Stimulated activated CD4-positive, alpha-beta T cell treated with anti-CD3 and anti-CD28 coated beads, Interleukin-12 subunit alpha, Interleukin-12 subunit beta, amount 100 ng/mL, for 4 hours (primary cell): ENCODE data around the gene MMP8.

Source experiments
- DNase-seq: peaks from one replicate; pipeline ENCODE4 v3.0.0-alpha.2; 2020

MMP8 gene

GRCh38 chr11:102719620-102720277 is 5.0 kb downstream of the MMP8 start:
- DNase-seq: no peak

- DNase-seq: no peak
Measured at GRCh38 chr11:102717280-102717679, 7.5 kb downstream of the MMP8 start.

GRCh38 chr11:102716527-102716926 is 8.2 kb downstream of the MMP8 start:
- DNase-seq: no peak

- DNase-seq: no peak
Measured at GRCh38 chr11:102712137-102712536, 12.6 kb downstream of the MMP8 start.

- DNase-seq: no peak
Measured at GRCh38 chr11:102709201-102709945, 15.4 kb downstream of the MMP8 start.

GRCh38 chr11:102708654-102709053 is 16.1 kb downstream of the MMP8 start:
- DNase-seq: no peak

- DNase-seq: no peak
Measured at GRCh38 chr11:102705626-102706025, 19.1 kb downstream of the MMP8 start, which contains the start of gene MMP27. MMP27 (minus strand) TSS chr11:102705769; CDS start chr11:102705714, 55 bp downstream.

- no peak for DNase-seq
Measured at GRCh38 chr11:102704841-102705240, 19.9 kb downstream of the MMP8 start.

- DNase-seq: no peak
Measured at GRCh38 chr11:102703826-102704493, 20.8 kb downstream of the MMP8 start.

GRCh38 chr11:102695201-102695600 is 29.6 kb downstream of the MMP8 start:
- DNase-seq: no peak

GRCh38 chr11:102685754-102686153 is 39.0 kb downstream of the MMP8 start:
- no peak for DNase-seq

- DNase-seq: no peak
Measured at GRCh38 chr11:102685338-102685737, 39.4 kb downstream of the MMP8 start.

- no peak for DNase-seq
Measured at GRCh38 chr11:102683277-102683676, 41.5 kb downstream of the MMP8 start.

GRCh38 chr11:102680945-102681344 is 43.8 kb downstream of the MMP8 start:
- no peak for DNase-seq

- no peak for DNase-seq
Measured at GRCh38 chr11:102678022-102678421, 46.7 kb downstream of the MMP8 start.

- DNase-seq: no peak
Measured at GRCh38 chr11:102676084-102676483, 48.7 kb downstream of the MMP8 start.

- no peak for DNase-seq
Measured at GRCh38 chr11:102669664-102670063, 55.1 kb downstream of the MMP8 start.

- no peak for DNase-seq
Measured at GRCh38 chr11:102666331-102666957, 58.3 kb downstream of the MMP8 start.

- peak; percentile 4 for DNase-seq
Measured at GRCh38 chr11:102664001-102664752, 60.6 kb downstream of the MMP8 start.

GRCh38 chr11:102662607-102663006 is 62.1 kb downstream of the MMP8 start:
- DNase-seq: no peak
